Prostate gland (tissue), 2 donors: ENCODE measurements around the gene PIK3C2G. TPM values are rescaled to one million over a fixed set of nuclear protein-coding genes. Genes with fewer than 3 reads are reported as not detected.

Experiments
- DNase-seq: peaks from one replicate; pipeline ENCODE4 v3.0.0-alpha.2; 2019; ENCODE audit warnings: low spot score
- H3K27ac ChIP-seq, 2 donors: fragments of 200-600 bp; sonication (generic); 2 replicates each; pipeline ENCODE4 v1.5.1; 2017 to 2019
- H3K27me3 ChIP-seq: fragments of 200-600 bp; sonication (generic); replicated peaks from 2 replicates; pipeline ENCODE4 v1.5.1; 2019; ENCODE audit not compliant: insufficient read depth
- H3K36me3 ChIP-seq, 2 donors: fragments of 200-600 bp; sonication (generic); 1 replicate in 1 of 2; 2 replicates in 1 of 2; pipeline versions ENCODE4 v1.5.1 to v1.8.1; 2017 to 2019
- H3K4me1 ChIP-seq: fragments of 200-600 bp; sonication (generic); replicated peaks from 2 replicates; pipeline ENCODE4 v1.5.1; 2019
- H3K4me3 ChIP-seq, 2 donors: fragments of 200-600 bp; sonication (generic); 2 replicates each; pipeline ENCODE4 v1.5.1; 2017 to 2019
- H3K9me3 ChIP-seq: fragments of 200-600 bp; sonication (generic); 2 replicates; pipeline ENCODE4 v1.5.1; 2017
- POLR2A ChIP-seq: fragments of 450-650 bp; IDR thresholded peaks from one replicate; pipeline ENCODE4 v1.6.1; 2016; ENCODE audit warnings: antibody characterized with exemption, mild to moderate bottlenecking
- POLR2AphosphoS5 ChIP-seq: sonication (generic); formaldehyde crosslinking; IDR thresholded peaks from one replicate; pipeline ENCODE4 v1.6.1; 2017; ENCODE audit warnings: antibody characterized with exemption
- WGBS: methylation state at CpG from one replicate; pipeline ENCODE4 v1.1.5; 2018; 5-methylcytosine and 5-hydroxymethylcytosine counted together
- intact Hi-C: fragments of 100-400 bp; cut with DNase I; formaldehyde crosslinking; loops from one replicate; pipeline ENCODE4 v1.14.2; 2022
- total RNA-seq, 2 donors: library from RNA; depleted of rRNA; stranded (reverse); fragments of >200 nt; gene quantifications; one replicate each; pipeline ENCODE4 v1.1.0, GENCODE V29; 2016
- TF ChIP-seq, protein P1 (sequence below), 4 experiments: fragments of 200-600 bp in 2 of 4; fragments of 450-650 bp in 2 of 4; sonication (generic) in 2 of 4; IDR thresholded peaks; 1 replicate in 3 of 4; 2 replicates in 1 of 4; pipeline ENCODE4 v1.5.1; 2016 to 2019; ENCODE audit warnings: antibody characterized with exemption in 4 of 4, mild to moderate bottlenecking in 2 of 4, moderate library complexity in 2 of 4

Gene PIK3C2G
- total RNA-seq, 2 donors from 2014 or later, result 1.4 to 2.1 TPM

- no peak overlapping the region for H3K27ac ChIP-seq
- H3K27me3 ChIP-seq, result no peaks in the 10 kb centered on the region
- no peak overlapping the region for H3K4me3 ChIP-seq
- no peaks in the 10 kb centered on the region for H3K9me3 ChIP-seq
- intact Hi-C loops, result no loop called here
- 77% methylated on average over 2 of the region's 2 CpGs for WGBS
- DNase-seq, result no peak
- H3K4me1 ChIP-seq, result no peaks in the 10 kb centered on the region
- TF ChIP-seq, protein P1, sequence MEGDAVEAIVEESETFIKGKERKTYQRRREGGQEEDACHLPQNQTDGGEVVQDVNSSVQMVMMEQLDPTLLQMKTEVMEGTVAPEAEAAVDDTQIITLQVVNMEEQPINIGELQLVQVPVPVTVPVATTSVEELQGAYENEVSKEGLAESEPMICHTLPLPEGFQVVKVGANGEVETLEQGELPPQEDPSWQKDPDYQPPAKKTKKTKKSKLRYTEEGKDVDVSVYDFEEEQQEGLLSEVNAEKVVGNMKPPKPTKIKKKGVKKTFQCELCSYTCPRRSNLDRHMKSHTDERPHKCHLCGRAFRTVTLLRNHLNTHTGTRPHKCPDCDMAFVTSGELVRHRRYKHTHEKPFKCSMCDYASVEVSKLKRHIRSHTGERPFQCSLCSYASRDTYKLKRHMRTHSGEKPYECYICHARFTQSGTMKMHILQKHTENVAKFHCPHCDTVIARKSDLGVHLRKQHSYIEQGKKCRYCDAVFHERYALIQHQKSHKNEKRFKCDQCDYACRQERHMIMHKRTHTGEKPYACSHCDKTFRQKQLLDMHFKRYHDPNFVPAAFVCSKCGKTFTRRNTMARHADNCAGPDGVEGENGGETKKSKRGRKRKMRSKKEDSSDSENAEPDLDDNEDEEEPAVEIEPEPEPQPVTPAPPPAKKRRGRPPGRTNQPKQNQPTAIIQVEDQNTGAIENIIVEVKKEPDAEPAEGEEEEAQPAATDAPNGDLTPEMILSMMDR (IDR thresholded peaks at IDR 0.05), result no peak
- no peak for TF ChIP-seq POLR2A
- TF ChIP-seq POLR2AphosphoS5, result no peak
- H3K36me3 ChIP-seq, result no peaks in the 10 kb centered on the region
Observed at GRCh38 chr12:18612971-18613370, 351.7 kb downstream of the PIK3C2G start.

- no peaks in the 10 kb centered on the region for H3K9me3 ChIP-seq
- no peaks in the 10 kb centered on the region for H3K27me3 ChIP-seq
- H3K4me3 ChIP-seq, result no peak overlapping the region
- H3K36me3 ChIP-seq, result no peaks in the 10 kb centered on the region
- DNase-seq, result no peak
- no peaks in the 10 kb centered on the region for H3K4me1 ChIP-seq
- intact Hi-C loops, result no loop called here
- TF ChIP-seq POLR2A (no peak), POLR2AphosphoS5 (no peak)
- TF ChIP-seq, protein P1 (IDR thresholded peaks at IDR 0.05), result no peak
- H3K27ac ChIP-seq, result no peak overlapping the region
Observed at GRCh38 chr12:18620986-18621385, 359.7 kb downstream of the PIK3C2G start.

DNA sequence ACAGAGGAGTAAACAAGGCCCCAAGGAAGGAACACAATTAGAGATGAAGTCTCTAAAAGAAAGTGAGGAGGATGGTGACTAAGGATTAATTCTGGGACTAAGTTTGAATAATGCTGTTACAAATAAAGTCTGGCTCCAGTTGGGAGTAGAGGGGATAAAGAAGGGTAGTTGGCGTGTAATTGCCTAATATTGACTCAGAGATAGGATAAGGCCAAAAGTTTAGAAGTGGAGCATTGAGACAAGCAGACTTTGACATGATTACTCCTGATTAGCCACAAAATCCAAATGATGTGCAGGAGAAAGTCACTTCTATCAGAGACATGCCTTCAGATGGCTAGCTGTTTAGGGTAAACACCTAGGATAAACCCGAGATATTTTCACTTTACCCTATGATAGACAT is 368.1 kb downstream of the PIK3C2G start:
- 93% methylated on average over 2 of the region's 2 CpGs for whole genome bisulfite sequencing
- intact Hi-C loops, result no loop called here
- Histone ChIP-seq H3K4me1 (no peaks in the 10 kb centered on the region), H3K27ac (no peak overlapping the region), H3K36me3 (no peaks in the 10 kb centered on the region), H3K27me3 (no peaks in the 10 kb centered on the region), H3K4me3 (no peak overlapping the region), H3K9me3 (no peaks in the 10 kb centered on the region)
- DNase-seq, result no peak
- TF ChIP-seq, protein P1 (IDR thresholded peaks at IDR 0.05), result no peak
- TF ChIP-seq POLR2AphosphoS5 (no peak), POLR2A (no peak)

DNA sequence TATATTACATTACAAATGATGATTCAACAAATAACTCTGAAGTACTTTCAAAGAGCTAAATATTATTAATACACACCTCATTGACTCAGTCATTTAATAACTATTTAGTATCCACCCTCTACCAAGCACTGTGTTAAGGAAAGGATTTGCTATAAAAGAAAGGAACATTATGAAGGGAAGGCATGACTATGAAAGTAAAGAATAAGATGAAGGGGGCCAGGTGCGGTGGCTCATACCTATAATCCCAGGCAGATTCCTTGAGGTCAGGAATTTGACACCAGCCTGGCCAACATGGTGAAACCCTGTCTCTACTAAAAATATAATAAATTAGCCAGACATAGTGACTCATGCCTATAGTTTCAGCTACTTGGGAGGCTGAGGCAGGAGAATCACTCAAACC is 368.6 kb downstream of the PIK3C2G start:
- no peak for DNase-seq
- no peak overlapping the region for H3K4me3 ChIP-seq
- no peaks in the 10 kb centered on the region for H3K27me3 ChIP-seq
- WGBS, result 88% methylated on average over 1 of the region's 1 CpG
- H3K4me1 ChIP-seq, result no peaks in the 10 kb centered on the region
- no peaks in the 10 kb centered on the region for H3K9me3 ChIP-seq
- intact Hi-C loops, result no loop called here
- no peaks in the 10 kb centered on the region for H3K36me3 ChIP-seq
- no peak overlapping the region for H3K27ac ChIP-seq
- TF ChIP-seq POLR2A (no peak), POLR2AphosphoS5 (no peak)
- TF ChIP-seq, protein P1 (IDR thresholded peaks at IDR 0.05), result no peak

GRCh38 chr12:18631339-18631738 is 370.0 kb downstream of the PIK3C2G start:
- TF ChIP-seq POLR2A (no peak), POLR2AphosphoS5 (no peak)
- TF ChIP-seq, protein P1 (IDR thresholded peaks at IDR 0.05), result no peak
- no peaks in the 10 kb centered on the region for H3K27me3 ChIP-seq
- no peak overlapping the region for H3K27ac ChIP-seq
- no peaks in the 10 kb centered on the region for H3K36me3 ChIP-seq
- no peak overlapping the region for H3K4me3 ChIP-seq
- H3K9me3 ChIP-seq, result no peaks in the 10 kb centered on the region
- WGBS, result 96% methylated on average over 5 of the region's 5 CpGs
- no peaks in the 10 kb centered on the region for H3K4me1 ChIP-seq
- intact Hi-C loops, result no loop called here
- no peak for DNase-seq
